SK-N-SH (cell line): ENCODE results near the gene TGFBR3. TPM values are rescaled to one million over a fixed set of nuclear protein-coding genes. Genes with fewer than 3 reads are reported as not detected.

Experiments
- CTCF ChIA-PET: fragments of 300-600, 350-600 bp; formaldehyde crosslinking; extraction: SDS; loops from one replicate; lab custom pipeline; 2021; lab: Yijun Ruan, JAX
- POLR2A ChIA-PET: fragments of 350-600 bp; sonication (Branson Sonifier 250); formaldehyde crosslinking; extraction: SDS; loops from one replicate; lab custom pipeline; 2020; ENCODE audit warnings: antibody characterized with exemption, inconsistent platforms; lab: Yijun Ruan, JAX
- DNase-seq: peaks from one replicate; pipeline ENCODE4 v3.0.0; 2012
- H2AFZ ChIP-seq: fragments of 200-600 bp; sonication (generic); 2 replicates; pipeline ENCODE4 v1.8.1; 2016; ENCODE audit warnings: antibody characterized with exemption, mild to moderate bottlenecking, low read depth
- H3F3A ChIP-seq: fragments of 200-600 bp; sonication (generic); replicated peaks from 2 replicates; pipeline ENCODE3; 2016; ENCODE audit warnings: antibody characterized with exemption, mild to moderate bottlenecking; ENCODE audit not compliant: insufficient read depth
- H3K27ac ChIP-seq, 2 experiments: fragments of 200-500 bp in 1 of 2; fragments of 200-600 bp in 1 of 2; sonication (Bioruptor generic) in 1 of 2; sonication (generic), shearing (Covaris generic) in 1 of 2; 2 replicates each; pipeline versions ENCODE4 v1.5.1 to v1.6.1; 2014 to 2016; ENCODE audit warnings: low read depth in 2 of 2, inconsistent platforms in 1 of 2, low read length in 1 of 2, mild to moderate bottlenecking in 1 of 2, mixed read lengths in 1 of 2
- H3K27me3 ChIP-seq: fragments of 200-600 bp; sonication (generic), shearing (Covaris generic); 2 replicates; pipeline ENCODE4 v1.6.1; 2016; ENCODE audit warnings: mixed run types; ENCODE audit not compliant: insufficient read depth
- H3K36me3 ChIP-seq, 2 experiments: fragments of 200-500 bp in 1 of 2; fragments of 200-600 bp in 1 of 2; sonication (Bioruptor generic) in 1 of 2; sonication (generic) in 1 of 2; replicated peaks in 1 of 2; 2 replicates each; pipeline versions ENCODE3 to v1.5.1; 2014 to 2016; ENCODE audit warnings: low read length in 1 of 2, mild to moderate bottlenecking in 1 of 2; ENCODE audit not compliant: insufficient read depth in 2 of 2, control insufficient read depth in 1 of 2
- H3K4me1 ChIP-seq, 2 experiments: fragments of 200-500 bp in 1 of 2; fragments of 200-600 bp in 1 of 2; sonication (Bioruptor generic) in 1 of 2; sonication (generic), shearing (Covaris generic) in 1 of 2; 2 replicates each; pipeline versions ENCODE4 v1.5.1 to v1.6.1; 2014 to 2016; ENCODE audit warnings: low read depth in 1 of 2, low read length in 1 of 2, mixed run types in 1 of 2; ENCODE audit not compliant: insufficient read depth in 2 of 2, control insufficient read depth in 1 of 2
- H3K4me2 ChIP-seq: fragments of 200-600 bp; sonication (generic), shearing (Covaris generic); 2 replicates; pipeline ENCODE4 v1.6.1; 2017; ENCODE audit warnings: mixed run types
- H3K4me3 ChIP-seq, 2 experiments: fragments of 200-500 bp in 1 of 2; fragments of 200-600 bp in 1 of 2; sonication (Bioruptor generic) in 1 of 2; sonication (generic), shearing (Covaris generic) in 1 of 2; 2 replicates each; pipeline versions ENCODE4 v1.5.1 to v1.8.1; 2014 to 2016; ENCODE audit warnings: low read depth in 2 of 2, inconsistent platforms in 1 of 2, low read length in 1 of 2, mild to moderate bottlenecking in 1 of 2, mixed read lengths in 1 of 2, moderate library complexity in 1 of 2
- H3K79me2 ChIP-seq: fragments of 200-600 bp; sonication (generic); 2 replicates; pipeline ENCODE4 v1.8.1; 2017; ENCODE audit warnings: mild to moderate bottlenecking; ENCODE audit not compliant: insufficient read depth
- H3K9ac ChIP-seq: fragments of 200-600 bp; sonication (generic); 2 replicates; pipeline ENCODE4 v1.6.1; 2017; ENCODE audit warnings: mixed run types
- H3K9me2 ChIP-seq: fragments of 200-600 bp; sonication (generic); 2 replicates; pipeline ENCODE4 v1.6.1; 2017; ENCODE audit warnings: mixed run types
- H3K9me3 ChIP-seq: fragments of 200-600 bp; sonication (generic); 2 replicates; pipeline ENCODE4 v1.6.1; 2017; ENCODE audit warnings: mixed run types, mild to moderate bottlenecking, moderate library complexity
- H4K20me1 ChIP-seq: fragments of 200-600 bp; sonication (generic); 2 replicates; pipeline ENCODE4 v1.6.1; 2017; ENCODE audit warnings: mild to moderate bottlenecking, mixed run types; ENCODE audit not compliant: insufficient read depth
- ELF1 ChIP-seq: IDR thresholded peaks from 2 replicates; pipeline ENCODE4 v1.4.0; 2012
- EP300 ChIP-seq, 2 experiments: IDR thresholded peaks; 2 replicates each; pipeline versions ENCODE4 v1.4.0 to v1.6.1; 2012; ENCODE audit warnings: borderline replicate concordance in 1 of 2, low read depth in 1 of 2, low read length in 1 of 2
- FOSL2 ChIP-seq: IDR thresholded peaks from 2 replicates; pipeline ENCODE4 v1.4.0; 2012; ENCODE audit warnings: low read depth, mild to moderate bottlenecking, moderate library complexity, borderline replicate concordance
- FOXJ3 ChIP-seq: sonication (generic); formaldehyde crosslinking; IDR thresholded peaks from 2 replicates; pipeline ENCODE4 v1.5.1; 2020; ENCODE audit warnings: mild to moderate bottlenecking, missing genetic modification reagents
- GABPA ChIP-seq: IDR thresholded peaks from 2 replicates; pipeline ENCODE4 v1.4.0; 2012; ENCODE audit warnings: low read depth, mild to moderate bottlenecking
- JUND ChIP-seq: IDR thresholded peaks from 2 replicates; pipeline ENCODE4 v1.4.0; 2012
- MEF2A ChIP-seq: IDR thresholded peaks from 2 replicates; pipeline ENCODE4 v1.4.0; 2012; ENCODE audit warnings: low read depth, borderline replicate concordance
- MXI1 ChIP-seq: IDR thresholded peaks from 2 replicates; pipeline ENCODE4 v1.6.1; 2012; ENCODE audit warnings: mild to moderate bottlenecking, low read depth, low read length, improper control_type of control experiment
- TCF12 ChIP-seq: IDR thresholded peaks from 2 replicates; pipeline ENCODE4 v1.4.0; 2012
- TEAD4 ChIP-seq: IDR thresholded peaks from 2 replicates; pipeline ENCODE4 v1.4.0; 2012; ENCODE audit warnings: mild to moderate bottlenecking, borderline replicate concordance; ENCODE audit not compliant: insufficient read depth
- YY1 ChIP-seq: IDR thresholded peaks from 2 replicates; pipeline ENCODE4 v1.4.0; 2012; ENCODE audit warnings: low read depth, mild to moderate bottlenecking
- WGBS: methylation state at CpG from one replicate; pipeline ENCODE4 v1.1.6; 2017; ENCODE audit warnings: low lambda C conversion rate; 5-methylcytosine and 5-hydroxymethylcytosine counted together
- polyA plus RNA-seq, 3 experiments: library from polyadenylated mRNA; depleted of rRNA; stranded (reverse); fragments of >200 nt; gene quantifications; 2 replicates each; pipeline ENCODE4 v1.2.3, GENCODE V29; 2012
- TF ChIP-seq, protein P1 (sequence below): IDR thresholded peaks from 2 replicates; pipeline ENCODE4 v1.4.0; 2012; ENCODE audit warnings: low read depth, borderline replicate concordance
- TF ChIP-seq, protein P2 (sequence below): fragments of 200-600 bp; sonication (generic); IDR thresholded peaks from 2 replicates; pipeline ENCODE4 v1.6.1; 2017; ENCODE audit warnings: antibody characterized with exemption, mild to moderate bottlenecking, moderate library complexity
- TF ChIP-seq, protein P3 (sequence below): fragments of 150-350 bp; IDR thresholded peaks from 2 replicates; pipeline ENCODE4 v1.6.1; 2016; ENCODE audit warnings: mild to moderate bottlenecking, low read depth, low read length
- TF ChIP-seq, protein P4 (sequence below): IDR thresholded peaks from 2 replicates; pipeline ENCODE4 v1.6.1; 2012; ENCODE audit warnings: mild to moderate bottlenecking, low read depth, low read length, moderate library complexity
- TF ChIP-seq, protein P5 (sequence below): fragments of 150-350 bp; IDR thresholded peaks from 2 replicates; pipeline ENCODE4 v1.6.1; 2017; ENCODE audit warnings: antibody characterized with exemption, low read length, low read depth, borderline replicate concordance
- TF ChIP-seq, protein P6 (sequence below): IDR thresholded peaks from 2 replicates; pipeline ENCODE4 v1.4.0; 2012; ENCODE audit warnings: low read depth, borderline replicate concordance

Gene TGFBR3
- polyA plus RNA-seq, 1 of the 3 experiments (the other 2 are of a cell fraction), result 0.07 TPM

DNA sequence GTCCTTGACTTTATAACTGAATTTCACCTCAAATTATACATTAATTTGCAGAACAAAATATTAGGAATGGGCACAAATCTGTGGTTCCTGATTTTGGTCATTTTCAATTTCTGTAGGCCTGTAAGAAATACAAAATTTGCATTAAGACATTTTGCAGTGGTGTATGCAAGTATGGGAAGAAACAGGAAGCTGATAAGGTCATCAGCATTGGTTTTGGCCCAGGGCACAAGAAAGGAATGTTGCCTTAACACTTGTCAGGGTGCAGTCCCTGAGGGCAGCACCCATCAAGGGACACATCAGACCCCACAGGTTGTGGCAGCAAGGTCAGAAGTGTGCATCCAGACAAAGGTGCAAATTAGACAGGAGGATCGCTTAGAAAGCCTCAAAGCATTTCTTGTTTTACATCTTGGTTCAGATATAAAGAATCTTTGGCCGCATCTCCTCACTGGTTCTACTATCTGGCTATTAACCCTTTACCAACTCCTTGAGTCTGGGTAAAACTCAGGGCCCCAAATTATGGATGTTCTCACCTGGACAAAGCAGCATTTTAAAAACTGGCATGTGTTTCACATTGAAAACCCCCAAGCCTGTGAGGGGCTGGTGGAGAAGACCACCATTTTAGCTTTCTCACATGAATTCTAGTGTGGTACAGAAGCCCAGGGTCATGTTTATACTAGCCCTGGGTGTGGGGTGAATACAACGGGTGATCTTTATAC lies 202.9 kb downstream of the TGFBR3 start:
- Histone ChIP-seq H2AFZ (no peak overlapping the region), H3K27me3 (peaks cover 38% of the 10 kb centered on the region; the same call in 1 of the 2 replicates), H4K20me1 (no peaks in the 10 kb centered on the region), H3K4me1 (no peaks in the 10 kb centered on the region), H3F3A (no peaks in the 10 kb centered on the region), H3K27ac (no peak overlapping the region), H3K9ac (no peak overlapping the region), H3K79me2 (no peaks in the 10 kb centered on the region), H3K9me2 (no peaks in the 10 kb centered on the region), H3K36me3 (no peaks in the 10 kb centered on the region), H3K4me2 (no peak overlapping the region), H3K9me3 (no peaks in the 10 kb centered on the region)
- ChIA-PET POLR2A (no interaction called here), CTCF (interaction anchor here (0.9 kb wide), 1 partner anchor 10 kb away, joined by 3 read pairs; no protein-coding TSS in a partner anchor)
- DNase-seq, result no peak
- TF ChIP-seq, protein P1, sequence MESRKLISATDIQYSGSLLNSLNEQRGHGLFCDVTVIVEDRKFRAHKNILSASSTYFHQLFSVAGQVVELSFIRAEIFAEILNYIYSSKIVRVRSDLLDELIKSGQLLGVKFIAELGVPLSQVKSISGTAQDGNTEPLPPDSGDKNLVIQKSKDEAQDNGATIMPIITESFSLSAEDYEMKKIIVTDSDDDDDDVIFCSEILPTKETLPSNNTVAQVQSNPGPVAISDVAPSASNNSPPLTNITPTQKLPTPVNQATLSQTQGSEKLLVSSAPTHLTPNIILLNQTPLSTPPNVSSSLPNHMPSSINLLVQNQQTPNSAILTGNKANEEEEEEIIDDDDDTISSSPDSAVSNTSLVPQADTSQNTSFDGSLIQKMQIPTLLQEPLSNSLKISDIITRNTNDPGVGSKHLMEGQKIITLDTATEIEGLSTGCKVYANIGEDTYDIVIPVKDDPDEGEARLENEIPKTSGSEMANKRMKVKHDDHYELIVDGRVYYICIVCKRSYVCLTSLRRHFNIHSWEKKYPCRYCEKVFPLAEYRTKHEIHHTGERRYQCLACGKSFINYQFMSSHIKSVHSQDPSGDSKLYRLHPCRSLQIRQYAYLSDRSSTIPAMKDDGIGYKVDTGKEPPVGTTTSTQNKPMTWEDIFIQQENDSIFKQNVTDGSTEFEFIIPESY, result no peak
- TF ChIP-seq, protein P2, sequence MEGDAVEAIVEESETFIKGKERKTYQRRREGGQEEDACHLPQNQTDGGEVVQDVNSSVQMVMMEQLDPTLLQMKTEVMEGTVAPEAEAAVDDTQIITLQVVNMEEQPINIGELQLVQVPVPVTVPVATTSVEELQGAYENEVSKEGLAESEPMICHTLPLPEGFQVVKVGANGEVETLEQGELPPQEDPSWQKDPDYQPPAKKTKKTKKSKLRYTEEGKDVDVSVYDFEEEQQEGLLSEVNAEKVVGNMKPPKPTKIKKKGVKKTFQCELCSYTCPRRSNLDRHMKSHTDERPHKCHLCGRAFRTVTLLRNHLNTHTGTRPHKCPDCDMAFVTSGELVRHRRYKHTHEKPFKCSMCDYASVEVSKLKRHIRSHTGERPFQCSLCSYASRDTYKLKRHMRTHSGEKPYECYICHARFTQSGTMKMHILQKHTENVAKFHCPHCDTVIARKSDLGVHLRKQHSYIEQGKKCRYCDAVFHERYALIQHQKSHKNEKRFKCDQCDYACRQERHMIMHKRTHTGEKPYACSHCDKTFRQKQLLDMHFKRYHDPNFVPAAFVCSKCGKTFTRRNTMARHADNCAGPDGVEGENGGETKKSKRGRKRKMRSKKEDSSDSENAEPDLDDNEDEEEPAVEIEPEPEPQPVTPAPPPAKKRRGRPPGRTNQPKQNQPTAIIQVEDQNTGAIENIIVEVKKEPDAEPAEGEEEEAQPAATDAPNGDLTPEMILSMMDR, result no peak
- TF ChIP-seq MEF2A (no peak), TEAD4 (no peak), GABPA (no peak), FOXJ3 (CRISPR knock-in tag) (no peak), ELF1 (no peak), YY1 (no peak), FOSL2 (no peak), EP300 (IDR thresholded peaks at IDR 0.05; ENCODE audit: borderline replicate concordance in 1 of 2, low read depth in 1 of 2, low read length in 1 of 2) (no peak), MXI1 (no peak), JUND (no peak), TCF12 (no peak)
- TF ChIP-seq, protein P3, sequence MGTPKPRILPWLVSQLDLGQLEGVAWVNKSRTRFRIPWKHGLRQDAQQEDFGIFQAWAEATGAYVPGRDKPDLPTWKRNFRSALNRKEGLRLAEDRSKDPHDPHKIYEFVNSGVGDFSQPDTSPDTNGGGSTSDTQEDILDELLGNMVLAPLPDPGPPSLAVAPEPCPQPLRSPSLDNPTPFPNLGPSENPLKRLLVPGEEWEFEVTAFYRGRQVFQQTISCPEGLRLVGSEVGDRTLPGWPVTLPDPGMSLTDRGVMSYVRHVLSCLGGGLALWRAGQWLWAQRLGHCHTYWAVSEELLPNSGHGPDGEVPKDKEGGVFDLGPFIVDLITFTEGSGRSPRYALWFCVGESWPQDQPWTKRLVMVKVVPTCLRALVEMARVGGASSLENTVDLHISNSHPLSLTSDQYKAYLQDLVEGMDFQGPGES, result no peak
- TF ChIP-seq, protein P4, sequence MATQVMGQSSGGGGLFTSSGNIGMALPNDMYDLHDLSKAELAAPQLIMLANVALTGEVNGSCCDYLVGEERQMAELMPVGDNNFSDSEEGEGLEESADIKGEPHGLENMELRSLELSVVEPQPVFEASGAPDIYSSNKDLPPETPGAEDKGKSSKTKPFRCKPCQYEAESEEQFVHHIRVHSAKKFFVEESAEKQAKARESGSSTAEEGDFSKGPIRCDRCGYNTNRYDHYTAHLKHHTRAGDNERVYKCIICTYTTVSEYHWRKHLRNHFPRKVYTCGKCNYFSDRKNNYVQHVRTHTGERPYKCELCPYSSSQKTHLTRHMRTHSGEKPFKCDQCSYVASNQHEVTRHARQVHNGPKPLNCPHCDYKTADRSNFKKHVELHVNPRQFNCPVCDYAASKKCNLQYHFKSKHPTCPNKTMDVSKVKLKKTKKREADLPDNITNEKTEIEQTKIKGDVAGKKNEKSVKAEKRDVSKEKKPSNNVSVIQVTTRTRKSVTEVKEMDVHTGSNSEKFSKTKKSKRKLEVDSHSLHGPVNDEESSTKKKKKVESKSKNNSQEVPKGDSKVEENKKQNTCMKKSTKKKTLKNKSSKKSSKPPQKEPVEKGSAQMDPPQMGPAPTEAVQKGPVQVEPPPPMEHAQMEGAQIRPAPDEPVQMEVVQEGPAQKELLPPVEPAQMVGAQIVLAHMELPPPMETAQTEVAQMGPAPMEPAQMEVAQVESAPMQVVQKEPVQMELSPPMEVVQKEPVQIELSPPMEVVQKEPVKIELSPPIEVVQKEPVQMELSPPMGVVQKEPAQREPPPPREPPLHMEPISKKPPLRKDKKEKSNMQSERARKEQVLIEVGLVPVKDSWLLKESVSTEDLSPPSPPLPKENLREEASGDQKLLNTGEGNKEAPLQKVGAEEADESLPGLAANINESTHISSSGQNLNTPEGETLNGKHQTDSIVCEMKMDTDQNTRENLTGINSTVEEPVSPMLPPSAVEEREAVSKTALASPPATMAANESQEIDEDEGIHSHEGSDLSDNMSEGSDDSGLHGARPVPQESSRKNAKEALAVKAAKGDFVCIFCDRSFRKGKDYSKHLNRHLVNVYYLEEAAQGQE, result no peak
- TF ChIP-seq, protein P5, sequence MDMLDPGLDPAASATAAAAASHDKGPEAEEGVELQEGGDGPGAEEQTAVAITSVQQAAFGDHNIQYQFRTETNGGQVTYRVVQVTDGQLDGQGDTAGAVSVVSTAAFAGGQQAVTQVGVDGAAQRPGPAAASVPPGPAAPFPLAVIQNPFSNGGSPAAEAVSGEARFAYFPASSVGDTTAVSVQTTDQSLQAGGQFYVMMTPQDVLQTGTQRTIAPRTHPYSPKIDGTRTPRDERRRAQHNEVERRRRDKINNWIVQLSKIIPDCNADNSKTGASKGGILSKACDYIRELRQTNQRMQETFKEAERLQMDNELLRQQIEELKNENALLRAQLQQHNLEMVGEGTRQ, result no peak
- TF ChIP-seq, protein P6, sequence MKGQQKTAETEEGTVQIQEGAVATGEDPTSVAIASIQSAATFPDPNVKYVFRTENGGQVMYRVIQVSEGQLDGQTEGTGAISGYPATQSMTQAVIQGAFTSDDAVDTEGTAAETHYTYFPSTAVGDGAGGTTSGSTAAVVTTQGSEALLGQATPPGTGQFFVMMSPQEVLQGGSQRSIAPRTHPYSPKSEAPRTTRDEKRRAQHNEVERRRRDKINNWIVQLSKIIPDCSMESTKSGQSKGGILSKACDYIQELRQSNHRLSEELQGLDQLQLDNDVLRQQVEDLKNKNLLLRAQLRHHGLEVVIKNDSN, result no peak
- TF ChIP-seq, all 33 proteins: peak for 0
- WGBS, result 36% methylated on average over 2 of the region's 3 CpGs
- no peak overlapping the region for H3K4me3 ChIP-seq
